HG02938 (cell line): ENCODE data around the gene KLHL10.

Source experiments
- ATAC-seq: cut with Tn5 transposase; IDR thresholded peaks from one replicate; pipeline ENCODE4 v1.9.1; 2021; ENCODE audit warnings: mild to moderate bottlenecking, moderate library complexity; ENCODE audit not compliant: unreplicated experiment

KLHL10 gene

DNA sequence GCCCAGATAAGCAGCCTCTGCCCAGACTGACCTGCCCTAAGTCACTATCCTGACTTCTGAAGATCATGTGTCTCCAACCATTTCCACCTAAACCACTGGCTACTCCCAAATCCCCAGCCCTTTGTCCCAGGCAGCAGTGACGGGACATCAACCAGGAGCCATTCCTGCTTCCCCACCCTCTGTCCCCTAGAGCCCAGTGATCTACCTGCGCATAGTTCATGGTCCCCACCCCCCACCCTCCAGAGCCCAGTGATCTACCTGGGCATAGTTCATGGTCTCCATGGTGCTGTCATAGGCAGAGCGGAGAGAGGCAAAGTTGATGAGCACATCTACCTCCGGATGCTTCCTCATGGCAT is 54.4 kb downstream of the KLHL10 start:
- no peak for ATAC-seq

DNA sequence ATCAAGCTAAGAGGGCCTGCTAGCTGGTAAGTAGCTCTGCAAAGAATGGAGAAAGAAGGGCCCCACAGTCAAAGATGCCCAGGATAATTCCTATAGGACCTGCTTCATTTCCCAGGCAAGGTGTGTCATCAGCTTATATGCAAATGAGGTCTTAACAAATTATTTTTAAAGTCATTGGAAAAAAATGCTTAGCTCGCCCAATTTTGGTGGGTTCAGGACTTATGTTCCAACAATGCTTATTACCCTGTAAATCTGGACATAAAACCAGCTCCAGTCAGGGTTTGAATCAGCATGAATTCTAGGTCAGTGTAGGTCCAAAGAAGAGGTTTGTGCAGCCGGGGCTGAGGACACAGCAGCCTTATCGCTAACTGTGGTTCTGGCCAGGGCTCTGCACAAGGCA is 55.8 kb downstream of the KLHL10 start:
- no peak for ATAC-seq

GRCh38 chr17:41894791-41895331 is 57.2 kb downstream of the KLHL10 start:
- ATAC-seq = no peak

GRCh38 chr17:41895617-41896016 is 58.0 kb downstream of the KLHL10 start:
- no peak for ATAC-seq

DNA sequence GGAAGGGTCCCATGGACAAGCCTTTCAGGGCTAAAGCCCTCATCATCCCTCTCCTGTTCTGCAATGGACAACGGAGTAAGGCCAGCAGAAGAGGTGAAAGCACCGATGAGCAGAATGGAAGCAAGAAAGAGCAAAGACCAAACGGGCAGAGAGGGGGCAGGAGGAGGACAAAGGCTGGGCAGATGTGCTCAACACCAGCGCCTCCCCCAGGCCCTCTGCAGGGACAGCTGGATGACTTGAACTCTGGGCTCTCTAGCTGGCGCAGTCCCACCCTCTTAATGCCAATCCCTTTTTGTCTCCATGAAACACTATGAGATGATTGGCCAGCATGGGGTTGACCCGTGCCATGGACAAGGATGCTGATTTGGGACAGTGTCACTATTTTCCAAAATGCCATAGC is 59.1 kb downstream of the KLHL10 start:
- ATAC-seq = no peak
